Measurements from ENCODE around the gene CACNA2D3.

The CACNA2D3 gene

GRCh38 chr3:54647721-54648120 is 525.4 kb downstream of the CACNA2D3 start:
- DNase-seq = no peak

DNA sequence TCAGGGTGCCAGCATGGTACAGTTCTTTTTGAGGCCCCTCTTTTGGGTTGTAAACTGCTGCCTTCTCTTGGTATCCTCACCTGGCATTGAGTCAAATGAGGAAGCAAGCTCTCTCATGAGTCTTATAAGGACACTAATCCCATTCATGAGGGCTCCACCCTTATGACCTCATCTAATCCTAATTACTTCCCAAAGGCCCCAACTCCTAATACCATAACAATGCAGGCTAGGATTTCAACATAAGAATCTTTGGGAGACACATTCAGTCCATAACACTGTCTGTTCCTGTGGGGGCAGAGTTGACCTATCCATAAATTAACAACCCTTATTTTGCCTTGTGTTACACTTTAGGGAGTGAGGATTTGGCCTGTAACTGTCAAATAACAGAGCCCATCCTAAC is 527.2 kb downstream of the CACNA2D3 start:
- no peak for DNase-seq

DNA sequence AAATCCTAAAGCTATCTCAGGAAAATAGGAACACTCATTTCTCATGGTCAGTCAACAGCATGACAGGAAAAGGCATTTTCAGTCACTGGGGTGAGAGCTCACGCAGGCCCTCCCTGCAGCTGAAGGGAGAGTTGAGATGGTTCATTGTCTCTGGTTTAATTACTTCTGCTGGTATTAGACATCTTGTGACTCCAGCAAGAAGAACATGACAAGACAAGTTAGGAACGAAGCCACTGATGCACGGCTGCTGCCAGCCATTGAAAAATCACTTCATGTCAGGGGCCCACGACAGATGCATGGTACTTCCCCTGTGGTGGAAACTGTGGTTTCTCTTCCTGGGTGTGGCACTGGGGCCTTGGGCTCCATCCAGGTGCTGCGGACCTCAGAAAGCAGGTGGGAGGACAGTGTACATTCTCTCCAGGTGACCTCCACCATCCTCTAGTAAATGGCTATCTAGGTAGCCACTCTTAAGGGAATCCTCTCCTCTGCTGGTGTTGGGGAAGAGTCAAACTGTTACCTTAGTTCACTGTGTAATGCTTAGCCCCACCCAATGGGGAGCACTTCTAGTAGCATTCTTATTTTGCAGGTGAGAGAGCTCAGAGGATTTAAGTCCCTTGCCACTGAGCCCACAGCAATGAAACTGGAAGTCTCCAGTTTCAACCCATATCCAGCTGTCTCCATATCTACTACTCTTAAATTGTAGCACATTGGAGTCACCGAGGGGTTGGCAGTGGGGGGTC is 531.3 kb downstream of the CACNA2D3 start:
- no peak for DNase-seq

- DNase-seq = no peak
Measured at GRCh38 chr3:54654776-54655175, 532.4 kb downstream of the CACNA2D3 start.

- DNase-seq = no peak
Measured at GRCh38 chr3:54659347-54659746, 537.0 kb downstream of the CACNA2D3 start.

GRCh38 chr3:54660714-54661132 is 538.4 kb downstream of the CACNA2D3 start:
- no peak for DNase-seq

- no peak for DNase-seq
Measured at GRCh38 chr3:54661151-54661550, 538.8 kb downstream of the CACNA2D3 start.

- DNase-seq = no peak
Measured at GRCh38 chr3:54663501-54664011, 541.2 kb downstream of the CACNA2D3 start.

- no peak for DNase-seq
Measured at GRCh38 chr3:54665016-54665600, 542.8 kb downstream of the CACNA2D3 start.

GRCh38 chr3:54668236-54668635 is 545.9 kb downstream of the CACNA2D3 start:
- DNase-seq = no peak

- no peak for DNase-seq
Measured at GRCh38 chr3:54670201-54671000, 548.0 kb downstream of the CACNA2D3 start.

GRCh38 chr3:54671511-54671910 is 549.2 kb downstream of the CACNA2D3 start:
- DNase-seq = no peak

DNA sequence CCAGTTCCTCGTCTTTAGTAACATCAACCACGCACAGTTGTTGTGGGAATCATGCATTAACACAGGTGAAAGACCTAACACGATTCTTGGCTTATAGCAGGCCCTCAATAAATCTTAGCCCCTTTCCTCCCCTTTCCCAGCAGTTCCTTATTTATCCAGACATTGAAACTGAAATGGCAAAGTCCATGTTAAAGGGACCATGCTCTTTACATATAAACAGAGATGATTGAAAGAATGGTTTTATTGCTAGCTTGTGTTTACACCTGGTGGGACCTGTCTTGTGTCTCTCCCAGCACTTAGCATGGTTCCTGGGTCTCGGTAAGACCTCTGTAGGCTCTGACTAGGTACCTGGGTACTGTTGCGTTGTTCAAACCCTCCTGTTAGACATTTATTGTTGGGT is 553.7 kb downstream of the CACNA2D3 start:
- DNase-seq = no peak

GRCh38 chr3:54681706-54682105 is 559.4 kb downstream of the CACNA2D3 start:
- no peak for DNase-seq

DNA sequence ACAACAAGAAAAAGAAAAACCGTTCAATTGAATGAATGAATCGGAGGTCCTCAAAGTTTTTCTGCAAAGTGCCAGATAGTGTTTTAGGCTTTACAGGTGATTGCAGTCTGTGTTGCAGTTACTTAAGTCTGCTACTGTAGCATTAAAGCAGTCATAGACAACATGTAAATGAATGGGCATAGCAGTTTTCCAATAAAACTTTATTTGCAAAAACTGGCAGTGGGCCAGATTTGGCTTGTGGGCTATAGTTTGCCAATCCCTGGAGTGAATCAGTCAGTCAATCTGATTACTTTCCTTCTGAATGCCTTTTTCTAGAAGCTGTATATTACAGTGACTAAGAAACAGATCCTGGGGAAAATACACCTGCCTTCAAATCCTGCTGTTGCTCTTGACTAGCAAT is 562.9 kb downstream of the CACNA2D3 start:
- DNase-seq = no peak

DNA sequence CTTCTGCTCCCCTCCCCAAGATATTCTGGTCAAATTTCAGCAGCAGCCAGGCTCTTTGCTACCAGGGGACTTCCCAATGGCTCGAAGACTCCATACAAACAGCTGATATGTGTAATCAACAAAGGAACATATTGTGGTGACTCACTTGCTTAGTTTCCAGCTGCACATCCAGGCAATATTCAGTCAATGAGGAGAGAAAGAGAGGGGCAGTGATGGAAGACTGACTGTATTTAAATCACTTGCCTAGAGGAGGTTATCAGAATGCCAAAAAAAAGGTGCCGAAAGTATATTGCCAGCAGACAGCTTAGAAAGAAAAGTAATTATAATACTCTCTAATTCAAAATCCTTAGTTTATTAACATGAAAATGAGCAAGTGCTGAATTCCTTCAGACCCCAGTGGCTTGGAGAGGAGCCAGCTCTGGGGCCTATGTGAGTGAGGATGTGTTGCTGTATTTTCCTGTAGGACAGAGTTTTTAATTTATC is 569.0 kb downstream of the CACNA2D3 start:
- DNase-seq = no peak

- no peak for DNase-seq
Measured at GRCh38 chr3:54696313-54696712, 574.0 kb downstream of the CACNA2D3 start.

DNA sequence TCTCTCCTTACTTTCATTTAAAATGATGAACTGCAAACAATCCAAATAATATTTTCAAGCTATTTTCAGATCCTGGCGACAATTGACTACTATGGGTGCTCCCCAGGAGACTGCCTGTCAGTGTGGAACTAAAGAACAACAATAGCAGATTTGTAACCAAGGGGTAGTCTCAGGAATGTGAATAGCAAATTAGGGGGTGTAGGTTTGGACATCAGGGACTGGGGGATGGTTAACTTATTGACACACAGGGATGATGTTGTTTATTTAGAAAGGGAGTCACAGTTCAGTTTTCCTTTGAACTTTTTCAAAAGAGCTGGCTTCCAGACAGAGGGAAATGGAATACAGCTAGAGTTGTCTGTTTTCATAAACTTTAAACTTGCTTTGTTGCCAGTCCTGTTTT is 575.7 kb downstream of the CACNA2D3 start:
- no peak for DNase-seq

DNA sequence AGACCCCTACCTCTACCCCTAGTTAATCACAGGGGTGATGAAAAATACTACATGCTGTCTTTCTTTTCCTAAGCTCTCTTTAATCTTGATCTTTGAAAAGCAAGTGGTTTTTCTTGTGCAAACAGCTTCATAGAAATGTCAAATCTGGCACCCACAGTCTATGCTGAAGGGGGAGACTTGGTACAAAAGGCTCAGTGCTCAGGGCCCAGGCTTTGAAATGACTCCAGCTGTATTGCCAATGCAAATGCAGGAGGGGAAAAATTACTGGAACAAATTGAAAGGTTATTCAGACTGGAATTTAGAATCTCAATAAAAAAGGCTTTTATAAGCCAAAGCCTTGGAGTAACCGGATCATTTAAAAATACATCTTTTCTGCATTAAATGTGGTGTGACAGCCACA is 581.6 kb downstream of the CACNA2D3 start:
- DNase-seq = no peak

GRCh38 chr3:54705730-54706129 is 583.4 kb downstream of the CACNA2D3 start:
- DNase-seq = no peak

GRCh38 chr3:54706738-54707137 is 584.4 kb downstream of the CACNA2D3 start:
- DNase-seq = no peak

- no peak for DNase-seq
Measured at GRCh38 chr3:54709785-54710184, 587.4 kb downstream of the CACNA2D3 start.

DNA sequence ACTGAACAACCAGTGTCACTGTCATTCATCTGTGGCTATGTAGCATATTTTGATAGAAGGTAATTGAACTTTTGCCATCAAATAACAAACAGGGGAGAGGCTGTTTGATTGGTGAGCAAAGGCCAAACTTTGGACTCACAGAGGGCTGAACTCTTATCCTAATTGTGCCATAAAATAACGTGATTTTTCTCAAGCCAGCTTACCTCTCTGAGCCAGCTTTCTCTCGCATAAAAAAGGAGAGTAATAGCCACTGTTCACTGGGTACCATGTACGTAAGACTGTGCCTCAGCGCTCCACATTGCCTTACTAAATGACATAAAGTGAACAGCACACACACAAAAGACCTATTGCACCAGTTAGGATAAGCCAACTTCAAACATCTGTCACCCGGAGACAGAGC is 588.6 kb downstream of the CACNA2D3 start:
- DNase-seq = no peak

DNA sequence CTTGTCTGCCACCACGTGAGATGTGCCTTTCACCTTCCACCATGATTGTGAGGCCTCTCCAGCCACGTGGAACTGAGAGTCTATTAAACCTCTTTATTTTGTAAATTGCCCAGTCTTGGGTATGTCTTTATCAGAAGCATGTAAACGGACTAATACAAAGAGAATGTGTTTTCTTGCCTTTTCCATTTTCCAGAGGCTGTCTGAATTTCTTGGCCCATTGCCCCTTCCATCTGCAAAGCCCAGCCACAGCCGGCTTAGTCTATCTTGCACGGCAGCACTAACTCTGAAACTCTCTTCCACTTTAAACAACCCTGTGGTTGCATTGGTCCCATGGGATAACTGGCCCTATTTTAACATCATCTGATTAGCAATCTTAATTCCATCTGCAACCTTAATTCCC is 590.2 kb downstream of the CACNA2D3 start:
- DNase-seq = no peak
